Panc1 (cell line): Measurements from ENCODE around the gene HDAC3. TPM values are rescaled to one million over a fixed set of nuclear protein-coding genes. Genes with fewer than 3 reads are reported as not detected.

ENCODE experiments used
- ATAC-seq: fragments of 200-7000 bp; cut with Tn5 transposase; 2 replicates; pipeline ENCODE4 v1.9.1; 2020; ENCODE audit warnings: mild to moderate bottlenecking, moderate library complexity
- BruUV-seq: library from RNA; stranded (reverse); fragments of 400-500 nt; replicated peaks from 2 replicates; lab custom pipeline; 2021; lab: Mats Ljungman, UMichigan
- CTCF ChIA-PET: fragments of 300-600 bp; sonication (Branson Sonifier 250); formaldehyde crosslinking; loops from one replicate; lab custom pipeline; 2022; ENCODE audit warnings: antibody characterized with exemption; lab: Charles Lee
- POLR2A ChIA-PET: fragments of 300-600 bp; sonication (Branson Sonifier 250); formaldehyde crosslinking; loops from one replicate; lab custom pipeline; 2022; ENCODE audit warnings: antibody characterized with exemption; lab: Charles Lee
- DNase-seq: peaks from one replicate; pipeline ENCODE4 v3.0.0-alpha.2; 2010; ENCODE audit warnings: low read depth, low spot score
- H3K27ac ChIP-seq: 2 replicates; pipeline ENCODE4 v1.5.1; 2011; ENCODE audit warnings: mild to moderate bottlenecking, low read length, inconsistent platforms
- H3K27me3 ChIP-seq: fragments of 200-500 bp; sonication (Bioruptor generic); 2 replicates; pipeline ENCODE4 v1.6.0; 2014; ENCODE audit warnings: low read length, inconsistent platforms; ENCODE audit not compliant: control insufficient read depth, insufficient read depth
- H3K36me3 ChIP-seq: fragments of 200-500 bp; sonication (Bioruptor generic); 2 replicates; pipeline ENCODE4 v1.5.1; 2014; ENCODE audit warnings: inconsistent platforms, mild to moderate bottlenecking, low read length, moderate library complexity; ENCODE audit not compliant: control insufficient read depth, insufficient read depth
- H3K4me1 ChIP-seq: 2 replicates; pipeline ENCODE4 v1.5.1; 2011; ENCODE audit warnings: inconsistent platforms, mild to moderate bottlenecking, low read length, moderate library complexity; ENCODE audit not compliant: control insufficient read depth, insufficient read depth
- H3K4me3 ChIP-seq, 2 experiments: 2 replicates each; pipeline ENCODE4 v1.5.1; 2011 to 2012; ENCODE audit warnings: low read depth in 2 of 2, low read length in 2 of 2, mild to moderate bottlenecking in 2 of 2, inconsistent platforms in 1 of 2, moderate library complexity in 1 of 2
- H3K9me3 ChIP-seq: fragments of 200-500 bp; sonication (Bioruptor generic); 2 replicates; pipeline ENCODE4 v1.5.1; 2014; ENCODE audit warnings: low read depth, mild to moderate bottlenecking, inconsistent platforms, low read length, moderate library complexity; ENCODE audit not compliant: control insufficient read depth, insufficient read depth
- CTCF ChIP-seq: fragments of 450-650 bp; IDR thresholded peaks from 2 replicates; pipeline ENCODE4 v1.5.1; 2017; ENCODE audit warnings: mild to moderate bottlenecking
- POLR2AphosphoS5 ChIP-seq: IDR thresholded peaks from 2 replicates; pipeline ENCODE4 v1.6.1; 2012; ENCODE audit warnings: mild to moderate bottlenecking, low read depth, low read length, moderate library complexity
- REST ChIP-seq, 2 experiments: IDR thresholded peaks; 2 replicates each; pipeline ENCODE4 v1.6.1; 2011 to 2012; ENCODE audit warnings: low read depth in 2 of 2, control low read depth in 1 of 2, low read length in 1 of 2, mild to moderate bottlenecking in 1 of 2, moderate library complexity in 1 of 2; ENCODE audit not compliant: insufficient read depth in 1 of 2
- SIN3A ChIP-seq: IDR thresholded peaks from 2 replicates; pipeline ENCODE4 v1.6.1; 2012; ENCODE audit warnings: low read depth, mild to moderate bottlenecking, low read length, moderate library complexity, borderline replicate concordance; ENCODE audit not compliant: insufficient read depth
- TCF7L2 ChIP-seq: IDR thresholded peaks from 2 replicates; pipeline ENCODE4 v1.6.1; 2011; ENCODE audit warnings: mild to moderate bottlenecking, low read depth, low read length, inconsistent platforms
- in situ Hi-C: cut with HindIII; loops from 2 replicates; pipeline ENCODE4 v1.10.0; 2016; ENCODE audit warnings: low sequenced_read_pairs, low pct_unique_long_range_greater_than_20kb
- intact Hi-C: fragments of 100-400 bp; cut with micrococcal nuclease; formaldehyde crosslinking; loops from one replicate; pipeline ENCODE4 v1.10.0; 2022; ENCODE audit not compliant: unreplicated experiment
- total RNA-seq: library from RNA; stranded (reverse); gene quantifications from one replicate; pipeline ENCODE4 v1.2.1, GENCODE V29; 2021; ENCODE audit not compliant: unreplicated experiment

The HDAC3 gene
- total RNA-seq, 1 experiment from 2014 or later: 75.5 TPM

- Histone ChIP-seq H3K4me1 (no peaks in the 10 kb centered on the region), H3K27ac (no peak overlapping the region), H3K4me3 (no peak overlapping the region), H3K9me3 (no peaks in the 10 kb centered on the region), H3K36me3 (peaks cover 58% of the 10 kb centered on the region), H3K27me3 (no peaks in the 10 kb centered on the region)
- TF ChIP-seq TCF7L2 (no peak), SIN3A (no peak), CTCF (no peak), REST (IDR thresholded peaks at IDR 0.05; ENCODE audit: insufficient read depth in 1 of 2, low read depth in 2 of 2, low read length in 1 of 2) (no peak), POLR2AphosphoS5 (no peak)
- ATAC-seq (no peak), DNase-seq (no peak)
- POLR2A ChIA-PET: no interaction called here
- no TSS peak for BruUV-seq
- intact Hi-C loops: no loop called here
- CTCF ChIA-PET: interaction anchor here (0.5 kb wide), 1 partner anchor 11 kb away, joined by 3 read pairs; no protein-coding TSS in a partner anchor
- in situ Hi-C loops: no loop called here
Observed at GRCh38 chr5:141573489-141574121, 63.0 kb downstream of the HDAC3 start.

Other genes with a start within 250 kb of the HDAC3 start
- 0.21 TPM for gene PCDHGB4, start 249.2 kb downstream of the HDAC3 start, total RNA-seq
- gene PCDHGA8, start 244.2 kb downstream of the HDAC3 start, total RNA-seq: 0.18 TPM
- gene PCDHGB5, start 238.9 kb downstream of the HDAC3 start, total RNA-seq: 0.87 TPM
- 0.15 TPM for gene PCDHGA9, start 234.1 kb downstream of the HDAC3 start, total RNA-seq
- gene PCDHGB6, start 228.8 kb downstream of the HDAC3 start, total RNA-seq: 0.23 TPM
- gene PCDHGA10, start 223.9 kb downstream of the HDAC3 start, total RNA-seq: 0.69 TPM
- gene PCDHGB7, start 219.2 kb downstream of the HDAC3 start, total RNA-seq: 6.7 TPM
- gene PCDHGA11, start 215.8 kb downstream of the HDAC3 start, total RNA-seq: 0.39 TPM
- 0.21 TPM for gene PCDHGA12, start 206.3 kb downstream of the HDAC3 start, total RNA-seq
- 54.1 TPM for gene PCDHGC3, start 160.9 kb downstream of the HDAC3 start, total RNA-seq
- gene PCDHGC4, start 151.8 kb downstream of the HDAC3 start, total RNA-seq: 0.57 TPM
- gene PCDHGC5, start 147.8 kb downstream of the HDAC3 start, total RNA-seq: 0.36 TPM
- gene DIAPH1, start 17.8 kb downstream of the HDAC3 start, total RNA-seq: 155 TPM
- gene RELL2, start 148 bp upstream of the HDAC3 start, total RNA-seq: 13.3 TPM
- gene FCHSD1, start 14.6 kb upstream of the HDAC3 start, total RNA-seq: 32.8 TPM
- 2.5 TPM for gene ARAP3, start 45.4 kb upstream of the HDAC3 start, total RNA-seq
- 9.0 TPM for gene PCDH1, start 241.6 kb upstream of the HDAC3 start, total RNA-seq